ENCODE data around the gene CORO7. TPM values are rescaled to one million over a fixed set of nuclear protein-coding genes. Genes with fewer than 3 reads are reported as not detected.

CORO7 gene
- total RNA-seq, 1 experiment from 2014 or later, result 9.2 TPM

Other genes with a start within 250 kb of the CORO7 start
- gene SRL, start 174.5 kb downstream of the CORO7 start, total RNA-seq (2014; rRNA removed; shearing (Covaris generic); ENCODE audit: low replicate concordance), result 0.03 TPM in 1 of 2 replicates, not detected in the other
- 28.5 and 42.2 TPM in 2 replicates for gene TFAP4, start 143.6 kb downstream of the CORO7 start, total RNA-seq (2014; rRNA removed; shearing (Covaris generic); ENCODE audit: low replicate concordance)
- gene GLIS2, start 100.5 kb downstream of the CORO7 start, total RNA-seq (2014; rRNA removed; shearing (Covaris generic); ENCODE audit: low replicate concordance), result 0.22 and 2.1 TPM in 2 replicates
- gene PAM16, start 65.3 kb downstream of the CORO7 start, total RNA-seq (2014; rRNA removed; shearing (Covaris generic); ENCODE audit: low replicate concordance), result 84.1 and 105 TPM in 2 replicates
- gene VASN, start 44.7 kb downstream of the CORO7 start, total RNA-seq (2014; rRNA removed; shearing (Covaris generic); ENCODE audit: low replicate concordance), result 55.7 and 68.7 TPM in 2 replicates
- gene DNAJA3, start 9.3 kb upstream of the CORO7 start, total RNA-seq (2014; rRNA removed; shearing (Covaris generic); ENCODE audit: low replicate concordance), result 125 and 127 TPM in 2 replicates
- 19.6 and 47.3 TPM in 2 replicates for gene NMRAL1, start 58.0 kb upstream of the CORO7 start, total RNA-seq (2014; rRNA removed; shearing (Covaris generic); ENCODE audit: low replicate concordance)
- gene HMOX2, start 59.8 kb upstream of the CORO7 start, total RNA-seq (2014; rRNA removed; shearing (Covaris generic); ENCODE audit: low replicate concordance), result 62.7 and 107 TPM in 2 replicates
- 4.0 and 8.8 TPM in 2 replicates for gene CDIP1, start 122.2 kb upstream of the CORO7 start, total RNA-seq (2014; rRNA removed; shearing (Covaris generic); ENCODE audit: low replicate concordance)
- gene C16orf96, start 139.7 kb upstream of the CORO7 start, total RNA-seq (2014; rRNA removed; shearing (Covaris generic); ENCODE audit: low replicate concordance), result not detected in 2 replicates
- gene UBALD1, start 198.3 kb upstream of the CORO7 start, total RNA-seq (2014; rRNA removed; shearing (Covaris generic); ENCODE audit: low replicate concordance), result 18.7 and 29.4 TPM in 2 replicates
- gene MGRN1, start 208.2 kb upstream of the CORO7 start, total RNA-seq (2014; rRNA removed; shearing (Covaris generic); ENCODE audit: low replicate concordance), result 8.3 and 13.8 TPM in 2 replicates

Measured in MG63 (cell line).